Fibroblast of mammary gland (primary cell): ENCODE results near the gene COPS2.
"Not testable (repeated sequence)": the region's sequence is repeated elsewhere in the genome, so short reads cannot be mapped to it uniquely, and the experiment has no call there.

Source experiments
- DNase-seq: peaks from one replicate; pipeline ENCODE4 v3.0.0-alpha.2; 2010; ENCODE audit warnings: low read depth
- H3K4me3 ChIP-seq: 2 replicates; pipeline ENCODE4 v1.5.1; 2011; ENCODE audit warnings: low read depth, mild to moderate bottlenecking, low read length, moderate library complexity; ENCODE audit not compliant: control insufficient read depth
- CTCF ChIP-seq: conservative IDR thresholded peaks from 2 replicates; pipeline ENCODE4 v1.5.1; 2011; ENCODE audit warnings: low read depth, low read length, inconsistent platforms; ENCODE audit not compliant: control insufficient read depth, insufficient read depth

COPS2 gene

GRCh38 chr15:49188933-49189332 is 33.5 kb upstream of the COPS2 start:
- no peak overlapping the region for H3K4me3 ChIP-seq
- no peak for TF ChIP-seq CTCF
- no peak for DNase-seq

DNA sequence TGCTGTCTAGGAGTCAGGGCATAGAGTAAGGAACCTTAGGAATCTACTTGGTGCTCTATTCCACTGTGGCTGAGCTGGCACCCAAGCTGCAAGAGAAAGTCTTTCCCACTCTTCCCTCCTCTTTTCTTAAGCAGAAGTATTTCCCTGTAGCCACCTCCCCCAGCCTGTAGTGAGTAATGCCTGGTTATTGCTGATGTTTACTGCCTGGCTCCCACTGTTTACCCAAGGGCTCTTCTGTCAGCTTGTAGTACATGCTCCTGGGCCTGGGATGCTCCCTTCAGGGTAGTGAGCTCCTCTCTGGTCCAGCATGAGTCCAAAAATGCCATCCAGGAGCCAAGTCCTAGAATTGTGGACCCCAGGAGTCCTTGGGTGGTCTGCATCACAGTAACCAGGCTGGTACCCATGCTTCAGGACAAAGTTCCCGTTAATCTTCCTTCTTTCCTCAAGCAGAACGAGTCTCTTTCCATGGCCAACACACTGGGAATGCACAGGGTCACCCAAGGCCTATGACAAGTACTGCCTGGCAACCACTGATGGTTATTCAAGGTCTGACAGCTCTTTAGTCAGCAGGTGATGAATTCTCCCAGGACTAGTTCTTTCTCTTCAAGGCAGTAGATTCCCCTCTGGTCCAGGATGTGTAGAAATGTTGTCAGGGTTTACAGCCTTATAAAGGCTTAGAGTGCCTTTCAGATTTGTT is 32.3 kb upstream of the COPS2 start:
- DNase-seq: peak; percentile 49
- TF ChIP-seq CTCF: no peak
- no peak overlapping the region for H3K4me3 ChIP-seq

GRCh38 chr15:49185473-49185872 is 30.1 kb upstream of the COPS2 start:
- H3K4me3 ChIP-seq: no peak overlapping the region
- no peak for DNase-seq
- no peak for TF ChIP-seq CTCF

- not testable (repeated sequence) for DNase-seq
Observed at GRCh38 chr15:49183741-49184140, 28.3 kb upstream of the COPS2 start.

GRCh38 chr15:49182128-49182527 is 26.7 kb upstream of the COPS2 start:
- no peak for DNase-seq
- no peak for TF ChIP-seq CTCF
- no peak overlapping the region for H3K4me3 ChIP-seq

More at GRCh38 chr15:49183741-49184140, 28.3 kb upstream of the COPS2 start:
- H3K4me3 ChIP-seq: not testable (repeated sequence)

DNA sequence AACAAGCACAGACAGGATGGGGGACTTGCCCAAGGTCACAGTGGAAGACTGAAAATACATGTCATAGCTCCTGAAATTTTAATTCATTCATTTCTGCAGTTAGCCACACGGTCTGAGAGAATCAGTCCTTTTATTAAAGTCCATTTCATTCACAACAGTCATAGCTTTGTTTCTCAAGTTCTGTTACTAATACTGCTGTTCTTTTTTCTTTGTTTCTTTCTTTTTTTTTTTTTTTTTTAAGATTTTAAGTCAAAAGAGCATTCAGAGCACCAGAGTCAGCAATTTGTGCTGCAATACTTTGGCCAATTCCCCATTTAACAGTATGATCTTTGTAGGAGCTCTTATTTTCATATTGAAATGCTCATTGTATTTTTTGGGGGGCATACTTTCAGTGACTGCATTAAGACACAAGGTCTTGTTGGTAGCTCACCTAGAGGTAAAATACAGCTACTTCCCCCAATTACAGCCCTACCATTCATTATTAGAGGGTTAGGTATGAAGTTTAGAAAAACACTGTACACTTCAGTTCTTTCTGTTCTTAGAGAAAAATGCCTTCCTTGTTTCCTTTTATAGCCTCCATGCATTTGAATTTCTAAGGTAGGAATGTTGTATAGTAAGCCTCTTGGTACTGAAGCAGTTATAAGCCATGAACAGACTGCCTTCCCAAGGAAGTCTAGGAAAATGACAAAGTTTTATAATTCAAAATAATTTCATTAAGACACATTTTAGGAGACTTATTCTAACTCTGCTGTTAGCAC is 24.2 kb upstream of the COPS2 start:
- no peak overlapping the region for H3K4me3 ChIP-seq
- no peak for DNase-seq

More for the DNA sequence above, 24.2 kb upstream of the COPS2 start:
- TF ChIP-seq CTCF: no peak
